Common myeloid progenitor, CD34-positive (primary cell): ENCODE results near the gene POC1A.

Experiments used
- CTCF ChIA-PET: fragments of 350-600 bp; sonication (Branson Sonifier 250); formaldehyde crosslinking; loops from one replicate; lab custom pipeline; 2021; ENCODE audit warnings: antibody characterized with exemption; lab: Charles Lee
- POLR2A ChIA-PET: fragments of 350-600 bp; sonication (Branson Sonifier 250); formaldehyde crosslinking; loops from one replicate; lab custom pipeline; 2021; ENCODE audit warnings: antibody characterized with exemption; lab: Charles Lee
- DNase-seq, 3 donors: peaks; one replicate each; pipeline versions ENCODE4 v3.0.0 to v3.0.0-alpha.2; 2013
- H3K27ac ChIP-seq, 2 experiments: 1 replicate in 1 of 2; 2 replicates in 1 of 2; pipeline ENCODE4 v1.7.0; 2013; ENCODE audit warnings: inconsistent platforms in 2 of 2, low read length in 2 of 2, mild to moderate bottlenecking in 2 of 2, low read depth in 1 of 2, moderate library complexity in 1 of 2; ENCODE audit not compliant: severe bottlenecking in 2 of 2, insufficient read depth in 1 of 2, poor library complexity in 1 of 2
- H3K27me3 ChIP-seq, 5 experiments: replicated peaks in 2 of 5; 1 replicate in 3 of 5; 2 replicates in 2 of 5; pipeline versions ENCODE4 v1.6.1 to v1.7.0; 2013; ENCODE audit warnings: low read length in 4 of 5, mild to moderate bottlenecking in 2 of 5, moderate library complexity in 2 of 5, inconsistent platforms in 1 of 5; ENCODE audit not compliant: insufficient read depth in 5 of 5, control insufficient read depth in 4 of 5
- H3K36me3 ChIP-seq, 4 experiments: 1 replicate in 2 of 4; 2 replicates in 2 of 4; pipeline versions ENCODE4 v1.6.1 to v1.7.0; 2013; ENCODE audit warnings: low read length in 3 of 4, control low read depth in 1 of 4, mild to moderate bottlenecking in 1 of 4; ENCODE audit not compliant: control insufficient read depth in 4 of 4, insufficient read depth in 4 of 4
- H3K4me1 ChIP-seq, 4 experiments: 1 replicate in 3 of 4; 2 replicates in 1 of 4; pipeline versions ENCODE4 v1.6.1 to v1.7.1; 2013; ENCODE audit warnings: low read length in 3 of 4, mild to moderate bottlenecking in 3 of 4, control low read depth in 1 of 4, inconsistent platforms in 1 of 4, moderate library complexity in 1 of 4; ENCODE audit not compliant: control insufficient read depth in 4 of 4, insufficient read depth in 4 of 4; ENCODE audit errors: control extremely low read depth in 1 of 4
- H3K4me3 ChIP-seq, 7 experiments: 1 replicate in 4 of 7; 2 replicates in 3 of 7; pipeline versions ENCODE4 v1.5.1 to v1.7.0; 2013; ENCODE audit warnings: mild to moderate bottlenecking in 7 of 7, low read length in 6 of 7, moderate library complexity in 6 of 7, inconsistent platforms in 2 of 7, low read depth in 2 of 7, control low read depth in 1 of 7; ENCODE audit not compliant: insufficient read depth in 4 of 7, control insufficient read depth in 1 of 7; ENCODE audit errors: extremely low read depth in 1 of 7
- H3K9me3 ChIP-seq, 5 experiments: 1 replicate in 4 of 5; 2 replicates in 1 of 5; pipeline versions ENCODE4 v1.6.1 to v1.7.1; 2013; ENCODE audit warnings: low read length in 4 of 5, mild to moderate bottlenecking in 2 of 5, inconsistent platforms in 1 of 5, low read depth in 1 of 5, moderate library complexity in 1 of 5; ENCODE audit not compliant: control insufficient read depth in 4 of 5, insufficient read depth in 2 of 5; ENCODE audit errors: control extremely low read depth in 1 of 5
- WGBS: methylation state at CpG from one replicate; pipeline ENCODE4 v1.1.5; 2013; ENCODE audit not compliant: insufficient coverage; 5-methylcytosine and 5-hydroxymethylcytosine counted together

POC1A gene

DNA sequence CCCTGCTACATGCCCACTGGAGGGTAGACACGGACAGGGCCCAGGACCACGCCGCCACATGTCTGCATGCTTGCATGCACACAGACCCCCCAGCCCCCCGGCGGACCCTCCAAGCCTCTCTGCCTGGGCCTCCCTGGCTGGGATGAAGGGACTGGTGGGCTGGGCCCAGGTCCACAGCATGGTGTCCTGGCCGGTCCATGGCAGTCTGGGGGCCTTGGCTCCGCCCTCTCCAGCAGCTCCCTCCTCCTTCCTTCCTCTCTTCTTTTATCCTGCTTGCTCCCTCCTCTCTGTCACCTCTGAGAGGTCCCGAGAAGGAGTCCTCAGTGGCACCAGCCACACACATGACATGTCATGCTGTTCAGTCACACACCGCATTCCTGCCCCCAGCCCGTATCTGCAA is 122.3 kb downstream of the POC1A start:
- H3K27ac ChIP-seq = no peak overlapping the region
- 97% methylated on average over 7 of the region's 10 CpGs for WGBS
- H3K9me3 ChIP-seq = no peaks in the 10 kb centered on the region
- ChIA-PET CTCF (interaction anchor here (0.6 to 2.3 kb wide), 5 partner anchors 15 to 58 kb away, joined by 3 to 11 read pairs (median 3); no protein-coding TSS in a partner anchor), POLR2A (no interaction called here)
- H3K36me3 ChIP-seq = no peaks in the 10 kb centered on the region
- H3K4me3 ChIP-seq = no peak overlapping the region
- H3K27me3 ChIP-seq = no peaks in the 10 kb centered on the region
- no peak for DNase-seq
- no peaks in the 10 kb centered on the region for H3K4me1 ChIP-seq

DNA sequence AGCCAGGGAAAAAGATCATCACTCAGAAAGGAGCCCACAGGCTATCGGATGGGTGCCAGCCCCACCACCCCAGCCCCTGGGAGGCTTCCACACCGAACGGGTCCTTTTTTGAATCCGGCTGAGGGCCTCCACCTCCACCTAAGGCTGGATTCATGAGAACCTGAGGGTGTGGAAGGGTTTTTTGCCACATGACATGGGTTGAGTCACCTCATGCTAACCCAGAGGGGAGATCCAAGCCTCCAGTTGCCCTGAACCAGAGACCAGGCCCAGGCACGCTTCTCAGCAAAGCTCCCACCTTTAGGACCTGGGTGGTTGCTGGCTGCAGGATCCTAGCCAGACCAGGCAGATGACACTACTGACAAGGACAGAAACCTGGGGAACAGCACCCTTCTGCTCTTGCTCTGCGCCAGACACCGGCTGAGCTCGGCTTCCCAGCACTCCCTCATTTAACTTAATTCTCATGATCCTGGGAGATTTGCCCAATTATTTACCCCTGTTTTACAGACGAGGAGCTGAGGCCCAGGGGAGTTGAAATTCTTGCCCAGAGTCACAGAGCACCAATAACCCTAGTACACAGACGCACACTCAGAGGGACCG is 123.4 kb downstream of the POC1A start:
- POLR2A ChIA-PET = no interaction called here
- H3K27me3 ChIP-seq = no peaks in the 10 kb centered on the region
- 97% methylated on average over 10 of the region's 11 CpGs for WGBS
- CTCF ChIA-PET = interaction anchor here (1.6 to 3.4 kb wide), 3 partner anchors 10 to 30 kb away, joined by 3 to 13 read pairs (median 11); no protein-coding TSS in a partner anchor
- no peaks in the 10 kb centered on the region for H3K9me3 ChIP-seq
- no peaks in the 10 kb centered on the region for H3K4me1 ChIP-seq
- H3K36me3 ChIP-seq = no peaks in the 10 kb centered on the region
- no peak overlapping the region for H3K4me3 ChIP-seq
- H3K27ac ChIP-seq = no peak overlapping the region
- no peak for DNase-seq

DNA sequence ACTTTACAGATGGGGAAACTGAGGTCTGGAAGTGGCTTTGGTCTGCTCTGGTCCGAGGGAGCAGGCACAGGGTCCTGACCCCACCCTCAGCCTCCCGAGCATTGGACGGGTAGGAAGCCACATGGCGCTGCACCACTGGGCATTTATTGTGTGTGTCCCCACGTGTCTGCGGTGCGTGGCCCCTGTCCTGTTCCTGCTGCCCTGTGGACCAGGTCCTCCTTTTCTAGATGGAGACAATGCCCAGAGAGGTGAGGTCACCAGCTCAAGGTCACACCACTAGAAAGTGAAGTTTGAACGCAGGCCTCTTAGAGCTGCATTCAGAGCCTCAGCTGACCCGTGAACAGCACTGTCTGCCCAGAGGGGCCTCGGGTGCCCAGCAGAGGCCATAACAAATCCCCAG is 124.7 kb downstream of the POC1A start:
- DNase-seq = no peak
- Histone ChIP-seq H3K27me3 (no peaks in the 10 kb centered on the region), H3K9me3 (no peaks in the 10 kb centered on the region), H3K4me3 (no peak overlapping the region), H3K27ac (no peak overlapping the region), H3K4me1 (no peaks in the 10 kb centered on the region), H3K36me3 (no peaks in the 10 kb centered on the region)
- ChIA-PET CTCF (interaction anchor here (1.1 to 3.4 kb wide), 4 partner anchors 11 to 47 kb away, joined by 3 to 13 read pairs (median 6); no protein-coding TSS in a partner anchor), POLR2A (no interaction called here)
- 96% methylated on average over 9 of the region's 10 CpGs for WGBS

DNA sequence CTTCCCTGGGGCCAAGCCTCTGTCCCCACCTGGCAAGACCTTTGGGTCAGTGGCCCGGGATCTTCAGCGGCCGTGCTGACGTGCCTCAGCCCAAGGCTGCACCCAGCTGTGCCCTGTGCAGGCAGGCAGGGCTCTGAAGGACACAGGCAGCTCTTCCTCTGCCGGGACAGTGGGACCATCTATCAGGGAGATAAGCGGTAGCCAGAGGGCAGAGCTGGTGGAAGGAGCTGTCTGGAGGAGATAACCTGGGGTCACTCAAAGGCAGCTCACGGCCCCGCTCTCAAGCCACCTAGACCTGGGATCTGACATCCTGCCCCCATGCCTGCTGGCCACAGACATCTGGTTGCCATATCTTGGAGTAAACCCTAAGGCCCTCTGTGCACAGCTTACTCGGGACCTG is 125.2 kb downstream of the POC1A start:
- ChIA-PET POLR2A (interaction anchor here (0.8 to 1.1 kb wide), 2 partner anchors 23 to 206 kb away, joined by 3 read pairs; no protein-coding TSS in a partner anchor), CTCF (interaction anchor here (0.8 to 3.4 kb wide), 5 partner anchors 12 to 47 kb away, joined by 3 to 13 read pairs (median 6); no protein-coding TSS in a partner anchor)
- Histone ChIP-seq H3K4me3 (no peak overlapping the region), H3K4me1 (peaks cover 0 to 2% (median under 1%) of the 10 kb centered on the region in 4 experiments), H3K27me3 (no peaks in the 10 kb centered on the region), H3K27ac (no peak overlapping the region), H3K36me3 (no peaks in the 10 kb centered on the region), H3K9me3 (no peaks in the 10 kb centered on the region)
- no peak for DNase-seq
- 96% methylated on average over 8 of the region's 9 CpGs for WGBS

DNA sequence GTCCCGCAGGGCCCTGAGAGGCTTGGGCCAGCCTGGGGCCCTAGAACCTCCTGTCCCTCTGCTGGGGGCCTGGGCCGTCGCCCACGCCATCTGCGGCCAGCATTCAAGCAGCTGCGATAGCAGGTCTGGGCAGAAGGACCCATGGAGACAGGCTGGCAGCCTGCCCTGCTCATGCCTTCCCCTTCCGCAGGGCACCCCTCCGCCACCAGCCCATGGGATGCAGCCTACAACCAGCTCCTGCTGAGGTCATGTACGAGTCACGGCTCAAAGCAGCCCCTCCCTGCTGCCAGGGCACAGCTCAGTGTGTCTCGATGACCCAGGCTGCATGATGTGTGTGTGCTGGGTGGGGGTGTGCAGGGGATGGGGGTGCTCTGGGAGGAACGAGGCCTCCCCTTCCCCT is 125.7 kb downstream of the POC1A start:
- Histone ChIP-seq H3K4me3 (no peak overlapping the region), H3K4me1 (peaks cover 0 to 5% (median 3%) of the 10 kb centered on the region in 4 experiments), H3K27me3 (no peaks in the 10 kb centered on the region), H3K9me3 (no peaks in the 10 kb centered on the region), H3K36me3 (no peaks in the 10 kb centered on the region), H3K27ac (no peak overlapping the region)
- ChIA-PET POLR2A (interaction anchor here (0.8 to 1.1 kb wide), 2 partner anchors 23 to 206 kb away, joined by 3 read pairs; no protein-coding TSS in a partner anchor), CTCF (interaction anchor here (0.8 to 3.4 kb wide), 5 partner anchors 12 to 46 kb away, joined by 3 to 13 read pairs (median 6); no protein-coding TSS in a partner anchor)
- WGBS = 97% methylated on average over 12 of the region's 12 CpGs
- no peak for DNase-seq

DNA sequence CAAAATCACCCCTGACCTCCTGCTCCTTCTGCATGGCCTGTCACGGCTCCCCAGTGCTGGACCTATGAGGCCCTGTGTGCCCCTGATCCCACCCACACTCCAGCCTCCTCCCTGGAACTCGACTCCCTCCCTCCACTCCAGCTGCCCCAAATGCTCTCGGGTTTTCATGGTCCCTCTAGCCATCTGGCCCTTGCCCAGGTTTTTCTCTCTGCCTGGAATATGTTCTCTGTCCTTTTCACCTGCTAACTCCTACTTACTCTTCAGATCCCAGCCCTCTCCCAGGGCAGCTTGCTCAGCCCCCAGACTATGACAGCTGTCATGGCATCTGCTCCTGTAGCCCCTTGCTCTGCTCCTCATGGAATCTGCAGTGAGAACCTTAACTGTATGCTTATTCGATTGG is 128.2 kb downstream of the POC1A start:
- no peaks in the 10 kb centered on the region for H3K9me3 ChIP-seq
- no peak for DNase-seq
- no peaks in the 10 kb centered on the region for H3K36me3 ChIP-seq
- no peak overlapping the region for H3K27ac ChIP-seq
- no peak overlapping the region for H3K4me3 ChIP-seq
- peaks cover 0 to 16% (median 11%) of the 10 kb centered on the region in 4 experiments for H3K4me1 ChIP-seq
- no peaks in the 10 kb centered on the region for H3K27me3 ChIP-seq
- ChIA-PET CTCF (no interaction called here), POLR2A (no interaction called here)
- WGBS = 97% methylated on average over 3 of the region's 4 CpGs

DNA sequence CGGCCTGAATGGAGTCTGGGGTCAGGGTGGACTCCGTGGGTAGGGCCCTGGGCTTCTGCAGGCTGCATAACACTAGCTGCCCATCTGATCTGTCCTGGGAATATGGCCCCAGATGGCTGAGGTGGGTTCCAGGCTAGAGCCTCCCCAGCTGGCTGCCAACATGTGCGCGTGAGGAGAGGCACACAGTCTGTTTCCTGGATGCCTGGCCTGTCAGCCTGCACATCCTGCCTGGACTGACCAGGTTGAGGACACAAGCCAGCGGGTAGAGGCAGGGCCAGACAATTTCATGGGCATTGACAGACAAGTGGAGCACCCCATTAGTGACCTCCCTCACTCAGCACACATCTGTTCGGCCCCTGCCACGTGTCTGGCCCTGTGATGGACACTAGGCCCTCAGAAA is 128.8 kb downstream of the POC1A start:
- ChIA-PET POLR2A (no interaction called here), CTCF (no interaction called here)
- Histone ChIP-seq H3K4me1 (peaks cover 0 to 16% (median 11%) of the 10 kb centered on the region in 4 experiments), H3K4me3 (no peak overlapping the region), H3K36me3 (no peaks in the 10 kb centered on the region), H3K27ac (no peak overlapping the region), H3K9me3 (no peaks in the 10 kb centered on the region), H3K27me3 (no peaks in the 10 kb centered on the region)
- WGBS = 90% methylated on average over 6 of the region's 7 CpGs
- no peak for DNase-seq
